Fibroblast of the aortic adventitia (primary cell): ENCODE data around the gene ARID2. TPM values are rescaled to one million over a fixed set of nuclear protein-coding genes. Genes with fewer than 3 reads are reported as not detected.

Experiments
- DNase-seq: peaks from one replicate; pipeline ENCODE4 v3.0.0-alpha.2; 2010; ENCODE audit warnings: low read depth
- H3K4me3 ChIP-seq: 2 replicates; pipeline ENCODE4 v1.5.1; 2011; ENCODE audit warnings: low read depth, mild to moderate bottlenecking, control low read depth, low read length, moderate library complexity
- CTCF ChIP-seq: IDR thresholded peaks from 2 replicates; pipeline ENCODE4 v1.5.1; 2011; ENCODE audit warnings: mild to moderate bottlenecking, low read length, control low read depth, inconsistent platforms; ENCODE audit not compliant: insufficient read depth
- total RNA-seq: library from RNA; depleted of rRNA; stranded (reverse); fragments of >200 nt; gene quantifications from 2 replicates; pipeline ENCODE4 v1.2.3, GENCODE V29; 2012; ENCODE audit warnings: low replicate concordance

Gene ARID2
- 17.5 and 25.0 TPM in 2 replicates for total RNA-seq

GRCh38 chr12:45729233-45730083 lies at the start of gene ARID2:
ARID2 (plus strand) TSS chr12:45729706; CDS start chr12:45729837, 131 bp downstream.
- peak; percentile 73 for DNase-seq
- H3K4me3 ChIP-seq = peak within 1 kb of the TSS; percentile 91
- TF ChIP-seq CTCF = no peak

- no peak for DNase-seq
- TF ChIP-seq CTCF = no peak
- no peak overlapping the region for H3K4me3 ChIP-seq
Measured at GRCh38 chr12:45680362-45680761, 49.1 kb upstream of the ARID2 start.

GRCh38 chr12:45681465-45681864 lies 48.0 kb upstream of the ARID2 start:
- TF ChIP-seq CTCF = no peak
- DNase-seq = no peak
- H3K4me3 ChIP-seq = no peak overlapping the region

GRCh38 chr12:45685680-45686079 lies 43.8 kb upstream of the ARID2 start:
- no peak overlapping the region for H3K4me3 ChIP-seq
- TF ChIP-seq CTCF = no peak
- DNase-seq = no peak

- no peak for DNase-seq
- no peak overlapping the region for H3K4me3 ChIP-seq
- TF ChIP-seq CTCF = no peak
Measured at GRCh38 chr12:45687081-45688015, 42.2 kb upstream of the ARID2 start.

- no peak for TF ChIP-seq CTCF
- H3K4me3 ChIP-seq = no peak overlapping the region
- no peak for DNase-seq
Measured at GRCh38 chr12:45688183-45688582, 41.3 kb upstream of the ARID2 start.
